Esophagus muscularis mucosa (tissue), 4 donors: ENCODE data around the gene IQGAP1. TPM values are rescaled to one million over a fixed set of nuclear protein-coding genes. Genes with fewer than 3 reads are reported as not detected.

ENCODE experiments used
- DNase-seq: peaks from one replicate; pipeline ENCODE4 v3.0.0-alpha.2; 2017; ENCODE audit errors: extremely low spot score
- H3K27ac ChIP-seq, 4 donors: fragments of 200-600 bp; sonication (generic); replicated peaks in 1 of 4; 1 replicate in 3 of 4; 2 replicates in 1 of 4; pipeline ENCODE4 v1.5.1; 2016 to 2019; ENCODE audit warnings: mild to moderate bottlenecking in 1 of 4
- H3K27me3 ChIP-seq, 4 donors: fragments of 200-600 bp; sonication (generic); one replicate each; pipeline versions ENCODE4 v1.5.1 to v1.6.0; 2016 to 2019
- H3K36me3 ChIP-seq, 4 donors: fragments of 200-600 bp; sonication (generic); one replicate each; pipeline ENCODE4 v1.5.1; 2016 to 2019
- H3K4me1 ChIP-seq, 4 donors: fragments of 200-600 bp; sonication (generic); one replicate each; pipeline ENCODE4 v1.5.1; 2016 to 2019
- H3K4me3 ChIP-seq, 4 donors: fragments of 200-600 bp; sonication (generic); 1 replicate in 2 of 4; 2 replicates in 2 of 4; pipeline ENCODE4 v1.5.1; 2016 to 2019; ENCODE audit warnings: mild to moderate bottlenecking in 4 of 4, moderate library complexity in 1 of 4
- H3K9me3 ChIP-seq, 4 donors: fragments of 200-600 bp; sonication (generic); 1 replicate in 3 of 4; 2 replicates in 1 of 4; pipeline ENCODE4 v1.5.1; 2016 to 2019
- CTCF ChIP-seq, 3 experiments: fragments of 200-600 bp in 2 of 3; fragments of 450-650 bp in 1 of 3; sonication (generic) in 2 of 3; IDR thresholded peaks; one replicate each; pipeline ENCODE4 v1.5.1; 2017 to 2019; ENCODE audit warnings: antibody characterized with exemption in 3 of 3, mild to moderate bottlenecking in 2 of 3, moderate library complexity in 1 of 3
- EP300 ChIP-seq: sonication (generic); formaldehyde crosslinking; IDR thresholded peaks from one replicate; pipeline ENCODE4 v1.6.1; 2017; ENCODE audit warnings: antibody characterized with exemption
- POLR2A ChIP-seq: fragments of 450-650 bp; IDR thresholded peaks from one replicate; pipeline ENCODE4 v1.6.1; 2017; ENCODE audit warnings: antibody characterized with exemption, moderate library complexity, mild to moderate bottlenecking, low read depth
- POLR2AphosphoS5 ChIP-seq, 2 donors: sonication (generic); formaldehyde crosslinking; IDR thresholded peaks; one replicate each; pipeline ENCODE4 v1.6.1; 2017; ENCODE audit warnings: antibody characterized with exemption in 2 of 2
- WGBS: methylation state at CpG from one replicate; pipeline ENCODE4 v1.1.5; 2018; 5-methylcytosine and 5-hydroxymethylcytosine counted together
- intact Hi-C: fragments of 100-400 bp; cut with DNase I; formaldehyde crosslinking; loops from one replicate; pipeline ENCODE4 v1.15.1; 2023
- total RNA-seq, 4 donors: library from RNA; depleted of rRNA; stranded (reverse); fragments of >200 nt; gene quantifications; one replicate each; pipeline versions ENCODE4 v1.1.0 to v1.2.1, GENCODE V29; 2016

The IQGAP1 gene
- total RNA-seq, 4 donors from 2014 or later, result 212 to 293 (median 251) TPM

- no peaks in the 10 kb centered on the region for H3K9me3 ChIP-seq
- peaks cover 0 to 23% (median 15%) of the 10 kb centered on the region in 4 donors for H3K36me3 ChIP-seq
- H3K4me1 ChIP-seq, result peaks cover 68 to 79% (median 75%) of the 10 kb centered on the region in 4 donors
- no peak overlapping the region for H3K4me3 ChIP-seq
- intact Hi-C loops, result no loop called here
- peak overlapping the region; percentile 13 to 44 (median 41) for H3K27ac ChIP-seq
- no peaks in the 10 kb centered on the region for H3K27me3 ChIP-seq
- DNase-seq, result no peak
- TF ChIP-seq EP300 (no peak), POLR2A (no peak), POLR2AphosphoS5 (IDR thresholded peaks at IDR 0.05) (no peak), CTCF (IDR thresholded peaks at IDR 0.05) (no peak)
- WGBS, result 37% methylated on average over 4 of the region's 4 CpGs
Observed at GRCh38 chr15:90423801-90424319, 35.8 kb downstream of the IQGAP1 start.

- Histone ChIP-seq H3K27me3 (no peaks in the 10 kb centered on the region), H3K4me1 (peaks cover 49 to 59% (median 55%) of the 10 kb centered on the region in 4 donors), H3K36me3 (peaks cover 0 to 39% (median 20%) of the 10 kb centered on the region in 4 donors), H3K9me3 (no peaks in the 10 kb centered on the region), H3K4me3 (no peak overlapping the region), H3K27ac (peak overlapping the region in 3 of 4 donors; percentile 14 to 30 (median 28))
- 70% methylated on average over 2 of the region's 2 CpGs for WGBS
- TF ChIP-seq POLR2AphosphoS5 (IDR thresholded peaks at IDR 0.05), result peak in 1 of 2 donors; percentile 5
- no peak for TF ChIP-seq POLR2A
- intact Hi-C loops, result loop anchor here (5.0 kb wide), 1 partner anchor 36 kb away; no protein-coding TSS in a partner anchor
- no peak for DNase-seq
Observed at GRCh38 chr15:90425726-90426346, 37.8 kb downstream of the IQGAP1 start.

GRCh38 chr15:90427185-90427584 lies 39.1 kb downstream of the IQGAP1 start:
- intact Hi-C loops, result loop anchor here (5.0 kb wide), 1 partner anchor 35 kb away; no protein-coding TSS in a partner anchor
- H3K36me3 ChIP-seq, result peaks cover 0 to 39% (median 20%) of the 10 kb centered on the region in 4 donors
- H3K27ac ChIP-seq, result no peak overlapping the region

GRCh38 chr15:90432253-90432652 lies 44.2 kb downstream of the IQGAP1 start:
- DNase-seq, result no peak
- peaks cover 18 to 28% (median 25%) of the 10 kb centered on the region in 4 donors for H3K4me1 ChIP-seq
- no peaks in the 10 kb centered on the region for H3K9me3 ChIP-seq
- WGBS, result 67% methylated on average over 1 of the region's 1 CpG
- peak overlapping the region in 2 of 4 donors; percentile 11 to 56 for H3K27ac ChIP-seq
- H3K27me3 ChIP-seq, result no peaks in the 10 kb centered on the region
- intact Hi-C loops, result no loop called here
- H3K36me3 ChIP-seq, result peaks cover 0 to 65% (median 38%) of the 10 kb centered on the region in 4 donors
- TF ChIP-seq CTCF (IDR thresholded peaks at IDR 0.05), result no peak
- no peak for TF ChIP-seq POLR2A
- TF ChIP-seq POLR2AphosphoS5 (IDR thresholded peaks at IDR 0.05), result no peak
- no peak for TF ChIP-seq EP300
- H3K4me3 ChIP-seq, result no peak overlapping the region

More at GRCh38 chr15:90427185-90427584, 39.1 kb downstream of the IQGAP1 start:
- no peaks in the 10 kb centered on the region for H3K9me3 ChIP-seq
- H3K4me1 ChIP-seq, result peaks cover 35 to 51% (median 46%) of the 10 kb centered on the region in 4 donors
- no peak overlapping the region for H3K4me3 ChIP-seq
- H3K27me3 ChIP-seq, result no peaks in the 10 kb centered on the region
- 82% methylated on average over 5 of the region's 5 CpGs for WGBS
- no peak for DNase-seq
- no peak for TF ChIP-seq EP300
- TF ChIP-seq POLR2AphosphoS5 (IDR thresholded peaks at IDR 0.05), result no peak
- TF ChIP-seq CTCF (IDR thresholded peaks at IDR 0.05), result no peak
- no peak for TF ChIP-seq POLR2A

- no peak for DNase-seq
Observed at GRCh38 chr15:90435652-90436337, 47.8 kb downstream of the IQGAP1 start.

More at GRCh38 chr15:90435652-90436337, 47.8 kb downstream of the IQGAP1 start:
- H3K27me3 ChIP-seq, result no peaks in the 10 kb centered on the region
- peaks cover 18 to 28% (median 25%) of the 10 kb centered on the region in 4 donors for H3K4me1 ChIP-seq
- H3K27ac ChIP-seq, result no peak overlapping the region
- TF ChIP-seq POLR2A (no peak), EP300 (no peak), POLR2AphosphoS5 (IDR thresholded peaks at IDR 0.05) (no peak), CTCF (IDR thresholded peaks at IDR 0.05) (no peak)
- no peaks in the 10 kb centered on the region for H3K9me3 ChIP-seq
- H3K4me3 ChIP-seq, result no peak overlapping the region
- peaks cover 6 to 58% (median 36%) of the 10 kb centered on the region in 4 donors for H3K36me3 ChIP-seq
- WGBS, result 77% methylated on average over 1 of the region's 1 CpG
- intact Hi-C loops, result no loop called here
